HepG2 (cell line): Measurements from ENCODE around the gene GLO1. TPM values are rescaled to one million over a fixed set of nuclear protein-coding genes. Genes with fewer than 3 reads are reported as not detected.
A peak's percentile ranks its signal among the peaks of the same experiment; 100 is the strongest.

Experiments used
- ATAC-seq: fragments of 200-7000 bp; cut with Tn5 transposase; 3 replicates; pipeline ENCODE4 v1.9.1; 2020; ENCODE audit warnings: mild to moderate bottlenecking, moderate library complexity
- BruUV-seq: library from RNA; stranded (reverse); fragments of 400-500 nt; replicated peaks from 2 replicates; lab custom pipeline; 2021; lab: Mats Ljungman, UMichigan
- CTCF ChIA-PET: fragments of 300-600 bp; formaldehyde crosslinking; extraction: SDS; loops from one replicate; lab custom pipeline; 2021; ENCODE audit warnings: low total read pairs, inconsistent platforms, low intra/inter-chr PET ratio; lab: Yijun Ruan, JAX
- POLR2A ChIA-PET: fragments of 350-600 bp; sonication (Branson Sonifier 250); formaldehyde crosslinking; loops from one replicate; lab custom pipeline; 2020; ENCODE audit warnings: antibody characterized with exemption, inconsistent platforms; lab: Yijun Ruan, JAX
- DNase-seq: peaks from one replicate; pipeline ENCODE4 v3.0.0-alpha.2; 2015; ENCODE audit warnings: low spot score
- FAIRE-seq: peaks from 3 replicates; lab custom pipeline; 2011; peaks lifted over from hg19 to GRCh38; lab: Jason Lieb, UNC
- H2AFZ ChIP-seq: one replicate; pipeline ENCODE4 v1.6.1; 2011; ENCODE audit warnings: low read length, inconsistent platforms
- H3K27ac ChIP-seq: fragments of 300-600 bp; 3 replicates; pipeline ENCODE4 v1.8.0; 2011; ENCODE audit warnings: mixed run types, mild to moderate bottlenecking, mixed read lengths, low read length, inconsistent platforms; ENCODE audit not compliant: insufficient read depth; ENCODE audit errors: extremely low read length
- H3K27me3 ChIP-seq, 2 experiments: fragments of 200-600 bp in 1 of 2; 2 replicates in 1 of 2; 3 replicates in 1 of 2; pipeline versions ENCODE4 v1.6.0 to v1.8.0; 2011; ENCODE audit warnings: low read length in 2 of 2, mild to moderate bottlenecking in 2 of 2, moderate library complexity in 2 of 2, inconsistent platforms in 1 of 2; ENCODE audit not compliant: insufficient read depth in 2 of 2, control insufficient read depth in 1 of 2
- H3K36me3 ChIP-seq, 2 experiments: fragments of 200-600 bp in 1 of 2; replicated peaks in 1 of 2; 2 replicates in 1 of 2; 3 replicates in 1 of 2; pipeline versions ENCODE4 v1.5.1 to v1.8.0; 2011; ENCODE audit warnings: low read length in 2 of 2, inconsistent platforms in 1 of 2; ENCODE audit not compliant: insufficient read depth in 2 of 2, control insufficient read depth in 1 of 2
- H3K4me1 ChIP-seq: 2 replicates; pipeline ENCODE4 v1.5.1; 2012; ENCODE audit warnings: low read length, inconsistent platforms; ENCODE audit not compliant: insufficient read depth
- H3K4me2 ChIP-seq: 2 replicates; pipeline ENCODE4 v1.6.0; 2011; ENCODE audit warnings: low read depth, low read length, inconsistent platforms
- H3K4me3 ChIP-seq, 3 experiments: fragments of 200-600 bp in 1 of 3; sonication (generic), shearing (Covaris generic) in 1 of 3; replicated peaks in 1 of 3; 2 replicates each; pipeline ENCODE4 v1.5.1; 2011 to 2016; ENCODE audit warnings: low read length in 3 of 3, inconsistent platforms in 2 of 3, low read depth in 2 of 3, mild to moderate bottlenecking in 2 of 3, control low read depth in 1 of 3, mixed read lengths in 1 of 3; ENCODE audit not compliant: insufficient read depth in 1 of 3
- H3K79me2 ChIP-seq: one replicate; pipeline ENCODE4 v1.6.1; 2011; ENCODE audit warnings: low read length, inconsistent platforms; ENCODE audit not compliant: insufficient read depth
- H3K9ac ChIP-seq: 2 replicates; pipeline ENCODE4 v1.6.0; 2011; ENCODE audit warnings: mild to moderate bottlenecking, low read depth, low read length, inconsistent platforms; ENCODE audit not compliant: insufficient read depth
- H3K9me3 ChIP-seq: 2 replicates; pipeline ENCODE4 v1.5.1; 2012; ENCODE audit warnings: mild to moderate bottlenecking, low read length
- H4K20me1 ChIP-seq: 2 replicates; pipeline ENCODE4 v1.6.0; 2011; ENCODE audit warnings: inconsistent platforms, mild to moderate bottlenecking, low read length, moderate library complexity; ENCODE audit not compliant: insufficient read depth
- CCAR2 ChIP-seq: fragments of 200-400 bp; formaldehyde crosslinking; optimal IDR thresholded peaks from 2 replicates; pipeline ENCODE3; 2018; ENCODE audit warnings: low read depth, mild to moderate bottlenecking, low read length, moderate library complexity
- MAFF ChIP-seq: IDR thresholded peaks from 2 replicates; pipeline ENCODE4 v1.6.1; 2011; ENCODE audit warnings: low read depth, low read length, improper control_type of control experiment
- PHF20 ChIP-seq: sonication (generic); formaldehyde crosslinking; IDR thresholded peaks from 2 replicates; pipeline ENCODE4 v1.5.0; 2020; ENCODE audit warnings: mild to moderate bottlenecking, missing genetic modification reagents
- SNAPC4 ChIP-seq: sonication (generic); formaldehyde crosslinking; IDR thresholded peaks from 2 replicates; pipeline ENCODE4 v1.4.0; 2020; ENCODE audit warnings: mild to moderate bottlenecking, missing genetic modification reagents
- WGBS: methylation state at CpG from one replicate; pipeline ENCODE4 v1.1.6; 2017; ENCODE audit warnings: low lambda C conversion rate; 5-methylcytosine and 5-hydroxymethylcytosine counted together
- in situ Hi-C: cut with HindIII; loops from 2 replicates; pipeline ENCODE4 v1.10.0; 2017; ENCODE audit warnings: low pct_unique_long_range_greater_than_20kb; ENCODE audit not compliant: extremely low pct_ligation_motif_present
- intact Hi-C: fragments of 100-400 bp; cut with micrococcal nuclease; formaldehyde crosslinking; loops from one replicate; pipeline ENCODE4 v1.10.0; 2022; ENCODE audit not compliant: unreplicated experiment
- polyA plus RNA-seq, 8 experiments: library from polyadenylated mRNA; depleted of rRNA in 3 of 8; stranded (reverse) in 7 of 8; unstranded in 1 of 8; fragments of >200 nt; fragmentation: Illumina TruSeq in 4 of 8; extraction: Trizol in 4 of 8; gene quantifications; 2 replicates each; pipeline versions ENCODE4 v1.2.1 to v1.2.3, GENCODE V29; 2011 to 2016; ENCODE audit warnings: low read depth in 4 of 8, missing spikeins in 1 of 8, mixed read lengths in 1 of 8; ENCODE audit not compliant: insufficient read depth in 1 of 8
- total RNA-seq, 5 experiments: library from RNA; depleted of rRNA; stranded (reverse); fragments of >200 nt; fragmentation: Illumina TruSeq; extraction: Trizol; gene quantifications; 2 replicates each; pipeline ENCODE4 v1.2.3, GENCODE V29; 2016; ENCODE audit warnings: low read depth in 1 of 5

The GLO1 gene
- total and polyA plus RNA-seq, 2 of the 13 experiments (the other 11 are each of a cell fraction or from before 2014, with no cell fraction given), result 77.1 to 177 TPM

DNA sequence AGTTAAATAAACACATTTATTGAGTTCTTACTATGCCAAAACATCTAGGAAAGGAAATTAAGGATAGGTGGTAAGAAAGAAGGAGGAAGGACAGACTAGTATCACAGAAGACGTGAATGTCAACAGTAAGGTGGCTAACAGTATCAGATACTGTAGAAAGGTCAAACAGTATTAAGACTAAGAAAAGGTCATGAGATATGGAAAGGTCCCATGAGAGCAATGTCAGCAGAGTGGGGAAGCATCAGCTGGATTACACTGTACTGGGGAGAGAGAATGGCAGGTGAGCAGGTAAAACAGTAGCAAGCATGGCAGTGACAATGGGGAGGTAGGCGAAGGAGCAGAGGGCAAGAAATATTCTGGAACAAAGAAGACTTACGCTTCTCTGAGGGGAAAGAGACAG is 18.0 kb downstream of the GLO1 start (continued):
- TF ChIP-seq SNAPC4 (no peak), PHF20 (CRISPR knock-in tag) (no peak)
- TF ChIP-seq, all 625 proteins: peak for 0

DNA sequence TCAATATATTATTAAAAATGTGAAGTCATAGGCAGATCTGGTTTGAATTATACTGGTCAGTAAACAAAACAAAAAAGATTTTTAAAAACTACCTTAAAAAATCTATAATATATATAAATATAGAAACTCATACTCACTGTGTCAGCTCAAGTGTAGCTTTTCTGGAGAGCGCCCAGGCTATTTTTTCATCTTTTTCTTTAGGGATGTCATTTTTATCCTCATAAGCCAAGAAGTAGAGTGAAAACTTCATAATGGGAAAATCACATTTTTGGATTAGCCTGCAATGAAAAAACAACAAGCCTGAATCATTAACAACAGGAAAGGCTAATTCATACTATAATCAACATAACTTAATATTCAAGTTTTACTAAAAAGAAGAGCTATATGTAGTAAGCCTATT is 18.7 kb downstream of the GLO1 start:
- Histone ChIP-seq H3K27me3 (no peaks in the 10 kb centered on the region), H3K79me2 (peaks cover 16% of the 10 kb centered on the region), H3K9ac (no peak overlapping the region), H3K4me3 (no peak overlapping the region), H3K27ac (no peak overlapping the region), H2AFZ (no peak overlapping the region), H3K36me3 (peaks cover 5 to 44% of the 10 kb centered on the region in 2 experiments), H3K9me3 (no peaks in the 10 kb centered on the region), H4K20me1 (peaks cover 27% of the 10 kb centered on the region), H3K4me1 (peaks cover 28% of the 10 kb centered on the region), H3K4me2 (no peak overlapping the region)
- ChIA-PET CTCF (no interaction called here), POLR2A (no interaction called here)
- intact Hi-C loops (no loop called here), in situ Hi-C loops (no loop called here)
- ATAC-seq (no peak), DNase-seq (no peak), FAIRE-seq (no peak)
- 100% methylated on average over 1 of the region's 1 CpG for WGBS
- no peak for TF ChIP-seq MAFF
- TF ChIP-seq CCAR2, result peak; percentile 81
- no TSS peak for BruUV-seq
